T-helper 17 cell (primary cell): ENCODE results near the gene EPHB2. TPM values are rescaled to one million over a fixed set of nuclear protein-coding genes. Genes with fewer than 3 reads are reported as not detected.
"Not testable (repeated sequence)": the region's sequence is repeated elsewhere in the genome, so short reads cannot be mapped to it uniquely, and the experiment has no call there.

ENCODE experiments used
- ATAC-seq: fragments of 150-1000 bp; cut with Tn5 transposase; 2 replicates; pipeline ENCODE4 v1.10.0; 2021; ENCODE audit warnings: mild to moderate bottlenecking, moderate library complexity
- DNase-seq, 3 donors: peaks; one replicate each; pipeline versions ENCODE4 v3.0.0 to v3.0.0-alpha.2; 2020 to 2021
- H3K9me3 ChIP-seq: one replicate; pipeline ENCODE4 v1.7.0; 2013; ENCODE audit warnings: low read length, mild to moderate bottlenecking; ENCODE audit not compliant: control insufficient read depth, poor library complexity, severe bottlenecking
- H3K27ac Mint-ChIP-seq: one replicate; pipeline ENCODE4 v1.8.0; 2022; ENCODE audit warnings: mild to moderate bottlenecking, moderate library complexity, mixed read lengths
- H3K27me3 Mint-ChIP-seq: one replicate; pipeline ENCODE4 v1.8.0; 2022; ENCODE audit warnings: mixed read lengths
- H3K36me3 Mint-ChIP-seq: one replicate; pipeline ENCODE4 v1.8.0; 2022; ENCODE audit warnings: low read depth, mixed read lengths
- H3K4me1 Mint-ChIP-seq: one replicate; pipeline ENCODE4 v1.8.0; 2022; ENCODE audit warnings: mild to moderate bottlenecking, mixed read lengths
- H3K4me3 Mint-ChIP-seq: one replicate; pipeline ENCODE4 v1.8.0; 2022; ENCODE audit warnings: mild to moderate bottlenecking, moderate library complexity, mixed read lengths
- total RNA-seq, 4 donors: library from RNA in 2 of 4; stranded (reverse) in 2 of 4; gene quantifications; one replicate each; pipeline ENCODE4 v1.2.3 and lab custom pipeline; 2022 to 2026

The EPHB2 gene
- total RNA-seq, 2 donors from 2014 or later, result 0.15 TPM; not detected in 1

DNA sequence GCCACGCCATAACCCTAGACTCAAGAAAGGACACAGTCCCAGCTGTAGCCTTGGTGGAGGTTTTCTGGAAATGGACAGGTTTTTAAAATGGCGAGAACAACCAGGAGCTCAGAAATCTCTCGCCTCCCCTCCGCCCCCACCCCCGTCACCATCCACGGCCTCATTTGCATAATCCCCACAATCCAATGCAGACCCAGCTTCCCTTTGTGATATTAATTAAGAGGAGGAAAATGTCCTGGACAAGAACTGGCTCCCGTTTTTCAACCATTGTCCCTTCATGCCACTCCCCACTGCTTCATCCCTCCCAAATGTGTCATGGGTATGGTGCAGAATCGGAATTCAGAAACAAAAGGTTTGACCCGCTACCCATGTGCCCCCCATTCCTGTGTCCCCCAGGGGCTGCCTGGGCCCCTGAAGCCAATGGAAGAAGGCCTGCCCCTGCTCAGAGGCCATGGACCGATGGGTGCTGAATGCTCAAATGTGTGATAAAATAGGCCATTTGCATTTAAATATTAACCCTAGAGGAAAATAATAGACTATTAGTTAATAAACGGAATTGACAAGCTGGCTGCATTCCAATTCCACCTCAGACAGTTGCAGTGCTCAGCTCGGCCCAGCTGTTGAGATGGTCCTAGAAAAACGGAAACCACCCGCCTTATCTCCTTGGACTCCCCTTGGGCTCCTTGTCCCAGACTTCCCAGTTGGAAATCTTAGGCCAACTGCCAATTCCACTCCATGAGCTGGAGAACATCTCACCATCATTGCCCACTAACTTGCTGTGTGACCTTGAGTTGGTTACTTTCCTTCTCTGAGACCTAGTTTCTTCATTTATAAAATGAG, 10.7 kb upstream of the EPHB2 start:
- no peak overlapping the region for H3K4me3 Mint-ChIP-seq
- peaks cover 36% of the 10 kb centered on the region for H3K27me3 Mint-ChIP-seq
- peaks cover 5% of the 10 kb centered on the region for H3K4me1 Mint-ChIP-seq
- DNase-seq (no peak), ATAC-seq (no peak)
- H3K36me3 Mint-ChIP-seq, result no peaks in the 10 kb centered on the region
- no peak overlapping the region for H3K27ac Mint-ChIP-seq
- H3K9me3 ChIP-seq, result no peaks in the 10 kb centered on the region

DNA sequence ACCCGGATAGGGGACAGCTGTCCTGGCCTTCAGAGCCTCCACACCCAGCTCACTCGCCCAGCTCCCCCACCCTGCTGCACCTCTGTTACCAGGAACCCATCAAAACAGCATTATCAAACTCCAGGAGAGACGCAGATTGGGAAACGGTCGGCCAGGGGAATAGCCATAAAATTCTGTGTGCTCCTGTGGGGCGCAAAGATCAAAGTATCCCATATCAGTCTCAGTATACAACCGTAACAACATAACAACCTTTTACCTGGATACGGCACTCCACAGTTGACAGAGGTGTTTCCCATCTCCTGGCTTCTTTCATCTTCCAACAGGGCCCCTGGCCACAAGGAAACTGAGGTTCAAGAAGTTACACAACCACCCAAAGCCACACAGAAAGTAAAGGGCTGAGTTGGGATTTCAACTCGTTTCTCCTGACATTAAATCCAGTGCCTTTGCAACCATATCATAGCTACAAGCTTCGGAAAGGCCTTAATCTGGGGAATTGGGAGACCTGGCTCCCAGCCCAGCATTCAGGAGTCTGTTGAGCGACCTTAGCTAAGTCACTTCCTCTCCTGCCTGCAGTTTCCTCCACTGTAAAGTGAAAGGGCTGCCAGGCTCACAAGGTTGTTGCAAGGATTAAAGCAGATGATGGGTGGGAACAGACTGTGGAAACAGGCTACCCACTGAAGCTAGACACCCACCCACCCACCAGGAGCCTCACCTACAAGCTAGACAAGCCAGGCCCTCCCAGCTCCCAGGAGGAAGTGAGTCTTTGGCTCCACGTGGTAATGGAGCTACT, 8.1 kb upstream of the EPHB2 start:
- H3K4me3 Mint-ChIP-seq, result no peak overlapping the region
- H3K4me1 Mint-ChIP-seq, result peaks cover 5% of the 10 kb centered on the region
- DNase-seq, result no peak
- no peak for ATAC-seq
- H3K9me3 ChIP-seq, result no peaks in the 10 kb centered on the region
- no peaks in the 10 kb centered on the region for H3K36me3 Mint-ChIP-seq
- peaks cover 40% of the 10 kb centered on the region for H3K27me3 Mint-ChIP-seq
- no peak overlapping the region for H3K27ac Mint-ChIP-seq

DNA sequence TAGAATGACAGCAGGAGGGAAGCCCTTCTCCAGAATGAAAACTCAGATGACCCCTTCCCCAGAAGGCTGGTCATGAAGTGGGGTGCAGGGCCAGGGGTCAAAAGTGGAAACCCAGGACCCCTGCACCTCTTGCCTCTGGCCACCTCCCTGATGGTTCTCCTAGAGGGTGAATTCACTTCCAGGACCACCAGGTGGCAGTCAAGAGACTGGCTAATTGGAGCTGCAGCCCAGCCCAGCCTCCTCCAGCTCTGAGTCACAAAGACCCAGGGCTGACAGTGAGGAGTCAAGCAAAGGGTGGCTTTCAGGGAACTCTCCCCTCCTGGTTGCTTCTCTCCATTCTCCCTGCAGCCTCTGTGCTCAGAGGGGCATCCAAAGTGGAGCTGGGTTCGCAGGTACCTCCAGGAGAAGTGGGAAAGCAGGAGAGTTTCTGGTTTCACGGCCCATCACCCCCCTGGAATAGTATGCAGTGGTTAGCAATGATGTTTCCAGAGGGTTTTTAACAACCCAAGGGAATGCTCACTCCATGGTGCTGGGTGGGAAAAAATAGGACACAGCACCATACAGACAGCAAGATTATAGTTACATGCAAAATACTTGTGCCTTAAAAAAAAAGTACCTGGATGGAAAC, 6.1 kb upstream of the EPHB2 start:
- DNase-seq (peak; percentile 21 to 58 (median 31)), ATAC-seq (peak; percentile 79)
- no peaks in the 10 kb centered on the region for H3K36me3 Mint-ChIP-seq
- H3K27me3 Mint-ChIP-seq, result peaks cover 52% of the 10 kb centered on the region
- H3K4me3 Mint-ChIP-seq, result no peak overlapping the region
- H3K9me3 ChIP-seq, result no peaks in the 10 kb centered on the region
- peaks cover 6% of the 10 kb centered on the region for H3K4me1 Mint-ChIP-seq
- no peak overlapping the region for H3K27ac Mint-ChIP-seq

GRCh38 chr1:22705586-22705985, 5.1 kb upstream of the EPHB2 start:
- no peaks in the 10 kb centered on the region for H3K9me3 ChIP-seq
- Mint-ChIP-seq H3K4me1 (peaks cover 11% of the 10 kb centered on the region), H3K27ac (no peak overlapping the region), H3K27me3 (peaks cover 46% of the 10 kb centered on the region), H3K36me3 (no peaks in the 10 kb centered on the region), H3K4me3 (no peak overlapping the region)
- ATAC-seq, result no peak
- DNase-seq, result no peak

DNA sequence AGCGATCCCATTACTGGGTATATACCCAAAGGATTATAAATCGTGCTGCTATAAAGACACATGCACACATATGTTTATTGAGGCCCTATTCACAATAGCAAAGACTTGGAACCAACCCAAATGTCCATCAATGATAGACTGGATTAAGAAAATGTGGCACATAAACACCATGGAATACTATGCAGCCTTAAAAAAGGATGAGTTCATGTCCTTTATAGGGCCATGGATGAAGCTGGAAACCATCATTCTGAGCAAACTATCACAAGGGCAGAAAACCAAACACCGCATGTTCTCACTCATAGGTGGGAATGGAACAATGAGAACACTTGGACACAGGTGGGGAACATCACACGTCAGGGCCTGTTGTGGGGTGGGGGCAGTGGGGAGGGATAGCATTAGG, 4.5 kb upstream of the EPHB2 start:
- H3K27me3 Mint-ChIP-seq, result peaks cover 46% of the 10 kb centered on the region
- not testable (repeated sequence) for DNase-seq, H3K27ac Mint-ChIP-seq, ATAC-seq, H3K4me3 Mint-ChIP-seq, H3K9me3 ChIP-seq, H3K36me3 Mint-ChIP-seq
- peaks cover 11% of the 10 kb centered on the region for H3K4me1 Mint-ChIP-seq

DNA sequence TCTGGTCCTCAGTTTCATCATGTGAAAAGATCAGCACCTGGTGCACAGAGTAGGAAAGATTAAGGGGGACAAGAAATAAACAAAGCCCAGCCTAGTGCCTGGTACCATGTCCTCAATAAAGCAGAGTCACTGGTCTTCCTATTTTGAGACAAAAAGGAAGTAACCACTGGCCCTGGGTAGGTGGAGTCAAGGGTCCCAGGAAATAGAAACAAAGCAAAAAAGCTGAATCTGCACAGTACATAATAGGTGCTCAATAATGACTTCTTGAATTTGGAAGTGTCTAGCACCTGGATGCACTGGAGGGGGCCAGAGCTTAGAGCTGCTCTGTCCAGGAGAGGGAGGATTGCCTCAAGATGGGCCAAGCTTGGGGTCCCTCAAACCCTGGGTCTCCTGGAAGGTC, 1.9 kb upstream of the EPHB2 start:
- Mint-ChIP-seq H3K27me3 (peaks cover 54% of the 10 kb centered on the region), H3K4me3 (peak overlapping the region; percentile 80), H3K4me1 (peaks cover 12% of the 10 kb centered on the region), H3K27ac (no peak overlapping the region), H3K36me3 (no peaks in the 10 kb centered on the region)
- no peak for DNase-seq
- no peaks in the 10 kb centered on the region for H3K9me3 ChIP-seq
- no peak for ATAC-seq

GRCh38 chr1:22709227-22709626, 1.4 kb upstream of the EPHB2 start:
- no peaks in the 10 kb centered on the region for H3K9me3 ChIP-seq
- Mint-ChIP-seq H3K36me3 (no peaks in the 10 kb centered on the region), H3K27ac (no peak overlapping the region), H3K4me3 (no peak overlapping the region), H3K4me1 (peaks cover 12% of the 10 kb centered on the region), H3K27me3 (peaks cover 54% of the 10 kb centered on the region)
- no peak for ATAC-seq
- DNase-seq, result no peak

DNA sequence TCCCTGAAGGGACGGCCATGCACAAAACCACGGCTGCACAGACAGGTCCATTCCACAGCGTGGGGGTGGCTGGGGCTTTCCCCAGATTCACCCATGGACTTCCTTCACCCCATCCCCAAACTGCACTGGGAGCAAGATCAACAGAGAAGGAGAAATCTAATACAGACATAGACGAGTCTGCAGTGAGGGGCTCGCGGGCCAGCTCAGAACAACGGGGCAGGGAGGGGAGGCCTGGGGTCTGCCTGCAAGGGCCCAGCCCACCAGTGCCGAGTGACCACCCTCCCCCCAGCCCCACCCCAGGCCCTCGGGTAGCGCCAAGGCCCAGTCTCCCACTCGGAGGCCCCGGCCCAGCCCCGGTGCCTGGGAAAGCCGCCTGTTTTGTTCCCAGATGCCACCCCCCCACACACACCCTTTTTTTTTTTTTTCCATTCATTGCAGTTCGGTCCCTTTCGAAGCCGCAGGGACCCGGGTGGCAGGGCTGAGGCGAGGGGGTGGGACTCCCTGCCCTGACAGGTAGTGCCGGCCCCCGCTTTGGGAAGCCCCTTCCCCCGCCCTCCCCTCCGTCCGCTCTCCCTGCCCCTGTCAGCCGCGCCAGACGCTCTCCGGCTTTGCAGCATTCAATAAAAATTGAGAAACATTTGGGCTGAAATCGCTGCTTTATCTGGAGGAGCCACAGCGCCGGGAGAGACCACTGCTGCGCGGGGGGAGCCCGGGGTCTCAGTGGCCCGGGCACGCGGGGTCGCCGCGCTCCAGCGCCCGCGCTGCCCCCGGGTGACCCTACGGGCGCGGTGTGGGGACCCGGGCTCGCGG, 543 bp upstream of the EPHB2 start:
- Mint-ChIP-seq H3K36me3 (no peaks in the 10 kb centered on the region), H3K4me1 (peaks cover 12% of the 10 kb centered on the region), H3K4me3 (peak overlapping the region; percentile 89), H3K27ac (no peak overlapping the region), H3K27me3 (peaks cover 63% of the 10 kb centered on the region)
- ATAC-seq (peak; percentile 52), DNase-seq (no peak)
- no peaks in the 10 kb centered on the region for H3K9me3 ChIP-seq

DNA sequence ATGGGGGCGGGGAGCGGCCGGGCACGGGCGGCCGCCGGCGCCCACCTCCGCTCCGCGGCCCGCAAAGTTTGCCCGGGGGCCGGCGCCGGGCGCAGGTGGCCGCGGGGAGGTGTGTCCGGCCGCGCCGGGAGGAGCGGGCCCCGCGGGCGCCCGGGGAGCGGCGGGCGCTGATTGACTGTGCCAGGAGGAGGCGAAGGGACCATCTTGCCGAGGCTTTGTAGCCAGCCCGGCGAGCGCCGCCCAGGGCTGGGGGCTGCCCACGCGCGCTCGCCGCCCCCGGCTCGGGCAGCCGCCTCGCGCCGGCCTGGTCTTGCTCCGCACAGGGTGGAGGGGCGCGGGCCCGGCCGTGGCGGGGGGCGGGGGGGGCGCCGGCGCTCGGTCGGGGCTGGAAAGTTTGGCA, 432 bp downstream of the EPHB2 start:
- ATAC-seq (no peak), DNase-seq (no peak)
- H3K9me3 ChIP-seq, result no peaks in the 10 kb centered on the region
- no peaks in the 10 kb centered on the region for H3K36me3 Mint-ChIP-seq
- peaks cover 71% of the 10 kb centered on the region for H3K27me3 Mint-ChIP-seq
- peaks cover 12% of the 10 kb centered on the region for H3K4me1 Mint-ChIP-seq
- no peak overlapping the region for H3K4me3 Mint-ChIP-seq
- no peak overlapping the region for H3K27ac Mint-ChIP-seq

DNA sequence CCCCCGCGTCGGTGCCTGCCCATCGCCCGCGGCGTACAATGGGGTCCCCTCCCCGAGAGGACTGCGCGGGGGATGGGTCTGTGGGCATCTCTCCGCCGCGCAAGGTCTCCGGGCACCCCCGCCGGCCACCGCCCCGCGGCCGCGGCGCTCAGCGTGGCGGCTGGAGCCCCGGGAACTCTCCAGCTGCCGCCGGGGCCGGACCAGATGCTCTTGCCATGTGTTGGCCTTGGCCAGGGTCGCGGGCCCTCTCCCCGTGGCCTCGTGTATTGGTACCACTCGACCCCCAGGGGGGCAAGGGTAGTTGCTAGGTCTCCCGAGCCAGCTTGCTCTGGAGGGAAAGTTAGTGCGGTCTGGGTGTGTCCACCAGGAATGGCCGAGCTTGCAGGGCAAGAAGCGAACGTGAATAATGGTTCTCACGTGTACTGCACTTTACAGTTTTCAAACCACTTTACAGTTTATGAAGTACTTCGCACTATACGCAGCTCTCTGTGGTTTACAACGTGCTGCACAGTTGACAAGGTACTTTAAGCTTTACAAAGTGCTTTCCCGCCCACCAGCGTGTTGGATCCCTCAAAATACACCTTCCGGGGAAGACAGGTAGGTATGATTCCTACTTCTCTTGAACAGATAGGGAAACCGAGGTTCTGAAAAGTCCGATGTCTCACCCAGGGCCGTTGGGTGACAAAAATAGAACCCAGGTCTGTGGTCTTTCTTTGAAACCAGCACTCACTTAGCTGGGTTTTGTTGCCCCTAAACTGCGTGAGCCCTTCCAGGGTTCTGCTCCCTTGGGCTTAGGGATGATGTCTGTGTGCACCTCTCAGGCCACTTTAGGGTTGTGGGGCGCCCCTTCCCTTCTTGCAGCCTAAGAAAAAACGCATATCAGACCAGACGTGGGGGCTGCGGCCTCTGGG, 1.2 kb downstream of the EPHB2 start:
- DNase-seq (no peak), ATAC-seq (peak; percentile 35)
- H3K27me3 Mint-ChIP-seq, result peaks cover 75% of the 10 kb centered on the region
- peaks cover 12% of the 10 kb centered on the region for H3K4me1 Mint-ChIP-seq
- H3K9me3 ChIP-seq, result no peaks in the 10 kb centered on the region
- no peaks in the 10 kb centered on the region for H3K36me3 Mint-ChIP-seq
- H3K27ac Mint-ChIP-seq, result no peak overlapping the region
- H3K4me3 Mint-ChIP-seq, result peak overlapping the region; percentile 79

GRCh38 chr1:22712502-22713271, 2.0 kb downstream of the EPHB2 start:
- ATAC-seq (no peak), DNase-seq (no peak)

More at GRCh38 chr1:22712502-22713271, 2.0 kb downstream of the EPHB2 start:
- Mint-ChIP-seq H3K4me3 (peak overlapping the region; percentile 79), H3K36me3 (no peaks in the 10 kb centered on the region), H3K27ac (no peak overlapping the region), H3K27me3 (peaks cover 69% of the 10 kb centered on the region), H3K4me1 (peaks cover 12% of the 10 kb centered on the region)
- H3K9me3 ChIP-seq, result no peaks in the 10 kb centered on the region
